Right lobe of liver (tissue), 4 donors: ENCODE measurements around the gene RARG.

Experiments used
- POLR2A ChIP-seq: fragments of 450-650 bp; IDR thresholded peaks from one replicate; pipeline ENCODE4 v1.6.1; 2017; ENCODE audit warnings: antibody characterized with exemption, mild to moderate bottlenecking
- TF ChIP-seq, protein P1 (sequence below), 4 donors: fragments of 200-600 bp in 3 of 4; fragments of 450-650 bp in 1 of 4; IDR thresholded peaks; one replicate each; pipeline versions ENCODE4 v1.5.1 to v1.8.0; 2016 to 2022; ENCODE audit warnings: antibody characterized with exemption in 4 of 4, mild to moderate bottlenecking in 2 of 4
- donor health status: DM: no; HTN: no; CAD: no.
- donor health status: DM: no; HTN: no; CAD: no.
- donor health status: DM: no; HTN: yes; CAD: no.

DNA sequence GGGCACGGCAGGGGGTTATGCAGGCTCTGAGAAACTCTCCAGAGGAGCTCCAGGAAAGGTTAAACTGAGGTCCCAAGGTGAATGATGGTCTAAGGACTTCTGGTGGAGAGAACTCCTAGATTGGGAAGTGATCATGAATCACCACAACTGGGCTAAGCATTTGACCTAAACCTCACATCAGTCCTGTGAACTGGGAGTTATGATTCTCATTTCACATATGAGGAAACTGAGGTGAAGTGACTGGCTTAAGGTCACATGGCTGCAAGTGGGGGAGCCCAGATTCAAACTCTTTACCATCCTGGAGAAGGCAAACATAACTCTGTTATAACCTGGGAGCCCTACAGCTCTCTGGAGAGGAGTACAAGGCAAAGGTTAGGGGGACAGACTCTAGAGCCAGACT lies 4.2 kb downstream of the RARG start:
- TF ChIP-seq, protein P1, sequence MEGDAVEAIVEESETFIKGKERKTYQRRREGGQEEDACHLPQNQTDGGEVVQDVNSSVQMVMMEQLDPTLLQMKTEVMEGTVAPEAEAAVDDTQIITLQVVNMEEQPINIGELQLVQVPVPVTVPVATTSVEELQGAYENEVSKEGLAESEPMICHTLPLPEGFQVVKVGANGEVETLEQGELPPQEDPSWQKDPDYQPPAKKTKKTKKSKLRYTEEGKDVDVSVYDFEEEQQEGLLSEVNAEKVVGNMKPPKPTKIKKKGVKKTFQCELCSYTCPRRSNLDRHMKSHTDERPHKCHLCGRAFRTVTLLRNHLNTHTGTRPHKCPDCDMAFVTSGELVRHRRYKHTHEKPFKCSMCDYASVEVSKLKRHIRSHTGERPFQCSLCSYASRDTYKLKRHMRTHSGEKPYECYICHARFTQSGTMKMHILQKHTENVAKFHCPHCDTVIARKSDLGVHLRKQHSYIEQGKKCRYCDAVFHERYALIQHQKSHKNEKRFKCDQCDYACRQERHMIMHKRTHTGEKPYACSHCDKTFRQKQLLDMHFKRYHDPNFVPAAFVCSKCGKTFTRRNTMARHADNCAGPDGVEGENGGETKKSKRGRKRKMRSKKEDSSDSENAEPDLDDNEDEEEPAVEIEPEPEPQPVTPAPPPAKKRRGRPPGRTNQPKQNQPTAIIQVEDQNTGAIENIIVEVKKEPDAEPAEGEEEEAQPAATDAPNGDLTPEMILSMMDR (IDR thresholded peaks at IDR 0.05), result no peak
- TF ChIP-seq POLR2A, result no peak
